22Rv1 (cell line): ENCODE results near the gene CKLF.

Source experiments
- H3K27ac ChIP-seq: fragments of 450-650 bp; 2 replicates; pipeline ENCODE4 v1.5.1; 2017
- ZFX ChIP-seq: fragments of 450-650 bp; IDR thresholded peaks from 2 replicates; pipeline ENCODE4 v1.6.1; 2017; ENCODE audit warnings: antibody characterized with exemption, borderline replicate concordance
- TF ChIP-seq, protein P1 (sequence below): fragments of 450-650 bp; IDR thresholded peaks from 2 replicates; pipeline ENCODE4 v1.5.1; 2017; ENCODE audit warnings: mild to moderate bottlenecking

CKLF gene

DNA sequence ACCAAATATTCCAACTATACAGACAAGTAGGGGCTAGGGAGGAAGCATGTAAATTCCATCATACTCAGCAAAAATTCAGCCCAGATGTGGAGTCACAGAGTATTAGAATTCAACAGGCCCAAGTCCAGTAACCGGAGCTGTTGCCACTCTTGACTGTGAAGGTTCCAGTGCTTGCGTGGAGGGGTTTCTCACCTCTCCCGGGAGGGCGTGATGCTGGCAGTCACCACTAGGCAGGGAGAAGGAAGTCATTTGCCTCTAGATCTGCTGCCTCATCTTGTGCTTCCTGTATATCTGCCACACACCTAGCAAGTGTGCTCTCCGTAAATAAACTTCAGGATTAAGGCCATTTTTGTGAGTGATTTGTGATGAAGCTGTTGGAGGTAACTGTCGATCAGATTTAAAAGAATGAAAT is 1.0 kb upstream of the CKLF start:
- H3K27ac ChIP-seq = peak overlapping the region; percentile 91
- TF ChIP-seq, protein P1, sequence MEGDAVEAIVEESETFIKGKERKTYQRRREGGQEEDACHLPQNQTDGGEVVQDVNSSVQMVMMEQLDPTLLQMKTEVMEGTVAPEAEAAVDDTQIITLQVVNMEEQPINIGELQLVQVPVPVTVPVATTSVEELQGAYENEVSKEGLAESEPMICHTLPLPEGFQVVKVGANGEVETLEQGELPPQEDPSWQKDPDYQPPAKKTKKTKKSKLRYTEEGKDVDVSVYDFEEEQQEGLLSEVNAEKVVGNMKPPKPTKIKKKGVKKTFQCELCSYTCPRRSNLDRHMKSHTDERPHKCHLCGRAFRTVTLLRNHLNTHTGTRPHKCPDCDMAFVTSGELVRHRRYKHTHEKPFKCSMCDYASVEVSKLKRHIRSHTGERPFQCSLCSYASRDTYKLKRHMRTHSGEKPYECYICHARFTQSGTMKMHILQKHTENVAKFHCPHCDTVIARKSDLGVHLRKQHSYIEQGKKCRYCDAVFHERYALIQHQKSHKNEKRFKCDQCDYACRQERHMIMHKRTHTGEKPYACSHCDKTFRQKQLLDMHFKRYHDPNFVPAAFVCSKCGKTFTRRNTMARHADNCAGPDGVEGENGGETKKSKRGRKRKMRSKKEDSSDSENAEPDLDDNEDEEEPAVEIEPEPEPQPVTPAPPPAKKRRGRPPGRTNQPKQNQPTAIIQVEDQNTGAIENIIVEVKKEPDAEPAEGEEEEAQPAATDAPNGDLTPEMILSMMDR = peak; percentile 31
- no peak for TF ChIP-seq ZFX

DNA sequence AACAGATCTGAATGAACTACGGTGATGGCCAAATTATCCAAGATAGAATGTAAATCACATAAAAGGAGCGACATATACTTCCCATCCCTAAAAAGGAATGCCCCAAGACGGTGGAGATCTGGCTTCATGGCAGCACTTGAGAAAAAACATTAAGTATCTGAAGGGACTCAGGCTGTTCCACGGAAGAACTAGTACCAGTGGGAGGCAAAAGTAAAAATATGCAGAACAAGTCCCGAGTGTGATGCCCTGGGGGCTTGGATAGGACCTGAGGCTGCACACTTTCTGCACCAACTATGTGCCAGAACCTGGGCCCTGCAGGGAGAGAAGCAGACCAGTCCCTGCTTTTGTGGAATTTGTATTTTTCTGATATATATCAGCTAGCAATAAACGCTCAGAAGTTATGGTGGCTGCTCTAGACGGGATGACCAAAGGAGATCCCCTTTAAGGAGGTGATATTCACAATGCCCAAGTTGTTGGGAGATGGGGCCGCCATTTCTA is 539 bp upstream of the CKLF start:
- H3K27ac ChIP-seq = peak overlapping the region; percentile 91
- TF ChIP-seq, protein P1 = no peak
- TF ChIP-seq ZFX = no peak

- peak overlapping the region; percentile 91 for H3K27ac ChIP-seq
Observed at GRCh38 chr16:66553223-66553622, 847 bp downstream of the CKLF start.

DNA sequence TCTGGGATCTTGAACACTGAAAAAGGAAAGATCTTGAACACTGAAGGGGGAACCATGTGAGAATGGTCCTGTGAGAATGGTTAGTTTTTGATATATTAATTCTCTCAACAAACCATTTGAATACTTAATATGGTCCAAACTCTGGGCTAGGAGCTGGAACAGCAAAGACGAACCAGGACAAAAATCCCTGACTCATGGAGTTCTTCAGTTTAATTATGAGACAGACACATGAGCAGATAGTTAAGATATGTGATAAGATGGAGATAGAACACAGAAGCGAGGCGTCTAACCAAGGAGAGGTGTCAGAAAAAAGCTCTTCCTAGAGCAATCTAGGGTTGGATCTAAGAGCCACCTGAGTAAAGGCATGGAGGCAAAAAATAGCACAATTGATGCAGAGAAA is 1.6 kb downstream of the CKLF start:
- no peak for TF ChIP-seq ZFX
- TF ChIP-seq, protein P1 = no peak
- H3K27ac ChIP-seq = peak overlapping the region; percentile 91; the same call in 1 of the 2 replicates

More at GRCh38 chr16:66553223-66553622, 847 bp downstream of the CKLF start:
- TF ChIP-seq ZFX = no peak
- TF ChIP-seq, protein P1 = no peak

GRCh38 chr16:66554495-66554894 is 2.1 kb downstream of the CKLF start:
- no peak for TF ChIP-seq ZFX
- TF ChIP-seq, protein P1 = no peak

GRCh38 chr16:66560107-66560506 is 7.7 kb downstream of the CKLF start:
- TF ChIP-seq, protein P1 = no peak
- no peak for TF ChIP-seq ZFX
- no peak overlapping the region for H3K27ac ChIP-seq

More at GRCh38 chr16:66554495-66554894, 2.1 kb downstream of the CKLF start:
- no peak overlapping the region for H3K27ac ChIP-seq

DNA sequence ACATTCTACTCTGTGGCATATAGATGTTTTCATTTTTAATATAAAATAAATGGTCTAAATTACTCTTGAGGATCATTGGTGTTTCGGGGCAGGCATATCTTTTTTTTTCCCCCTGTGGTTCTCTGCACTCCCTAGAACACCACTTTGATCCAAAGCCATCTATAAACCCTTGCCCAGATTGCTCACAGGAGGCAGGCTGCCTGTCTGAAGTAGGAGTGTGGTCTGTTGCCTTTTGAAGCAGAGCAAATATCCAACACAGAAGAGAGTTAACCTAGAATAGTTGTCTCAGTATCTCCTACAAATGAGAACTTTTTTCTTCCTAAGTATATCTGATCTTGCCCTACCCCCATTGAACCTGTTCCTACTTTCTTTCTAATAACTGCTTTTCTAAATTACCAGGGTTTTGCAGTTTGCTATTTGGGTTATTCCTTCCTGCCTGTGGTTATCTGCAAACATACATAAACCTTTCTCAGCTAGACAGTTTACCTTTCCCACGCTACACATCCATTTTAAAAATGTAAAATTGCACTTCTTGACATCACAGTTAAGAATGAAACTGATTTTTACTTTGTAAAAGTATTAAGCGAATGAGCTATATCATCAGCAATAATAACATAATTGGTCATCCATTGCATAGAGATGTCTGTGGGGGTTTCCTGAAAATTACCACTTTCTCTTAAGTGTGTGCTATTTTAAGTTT is 9.2 kb downstream of the CKLF start:
- TF ChIP-seq ZFX = no peak
- TF ChIP-seq, protein P1 = no peak
- H3K27ac ChIP-seq = no peak overlapping the region
